Medulla oblongata (tissue), 1 donor: ENCODE results near the gene DSTN.

Source experiments
- DNase-seq: peaks from one replicate; pipeline ENCODE4 v3.0.0-alpha.2; 2015; ENCODE audit errors: extremely low spot score

The DSTN gene

GRCh38 chr20:17569616-17570346, at the start of gene DSTN:
Gene DSTN, plus strand, starts transcription at chr20:17570075. Its CDS starts 134 bp downstream, at chr20:17570209.
- peak; percentile 94 for DNase-seq

GRCh38 chr20:17520583-17520982, 49.3 kb upstream of the DSTN start:
- no peak for DNase-seq

GRCh38 chr20:17522528-17522927, 47.3 kb upstream of the DSTN start:
- no peak for DNase-seq

GRCh38 chr20:17523326-17523725, 46.5 kb upstream of the DSTN start:
- no peak for DNase-seq

- DNase-seq, result no peak
Measured at GRCh38 chr20:17524560-17524959, 45.3 kb upstream of the DSTN start.

GRCh38 chr20:17525132-17525531, 44.7 kb upstream of the DSTN start:
- no peak for DNase-seq

GRCh38 chr20:17525650-17526049, 44.2 kb upstream of the DSTN start:
- DNase-seq, result no peak

- no peak for DNase-seq
Measured at GRCh38 chr20:17529586-17529985, 40.3 kb upstream of the DSTN start.

- DNase-seq, result no peak
Measured at GRCh38 chr20:17530153-17530552, 39.7 kb upstream of the DSTN start.

GRCh38 chr20:17530716-17531664, 38.9 kb upstream of the DSTN start, which contains the start of gene BFSP1:
Gene BFSP1, minus strand, starts transcription at chr20:17531379. Its CDS starts 50 bp downstream, at chr20:17531329.
- DNase-seq, result peak; percentile 44

- no peak for DNase-seq
Measured at GRCh38 chr20:17531665-17532025, 38.2 kb upstream of the DSTN start.

GRCh38 chr20:17533396-17533795, 36.5 kb upstream of the DSTN start:
- DNase-seq, result peak; percentile 69

- DNase-seq, result no peak
Measured at GRCh38 chr20:17534077-17534476, 35.8 kb upstream of the DSTN start.

- DNase-seq, result peak; percentile 87
Measured at GRCh38 chr20:17536944-17537444, 32.9 kb upstream of the DSTN start.

GRCh38 chr20:17537959-17538358, 31.9 kb upstream of the DSTN start:
- DNase-seq, result no peak

GRCh38 chr20:17538517-17539170, 31.2 kb upstream of the DSTN start:
- no peak for DNase-seq

GRCh38 chr20:17541596-17541995, 28.3 kb upstream of the DSTN start:
- no peak for DNase-seq

- no peak for DNase-seq
Measured at GRCh38 chr20:17541996-17542395, 27.9 kb upstream of the DSTN start.

- DNase-seq, result no peak
Measured at GRCh38 chr20:17542481-17542880, 27.4 kb upstream of the DSTN start.

GRCh38 chr20:17542993-17543412, 26.9 kb upstream of the DSTN start:
- peak; percentile 34 for DNase-seq

- DNase-seq, result peak; percentile 15
Measured at GRCh38 chr20:17543531-17544131, 26.2 kb upstream of the DSTN start.

GRCh38 chr20:17545127-17545526, 24.7 kb upstream of the DSTN start:
- DNase-seq, result no peak
